SU-DHL-6 (cell line): ENCODE measurements around the gene FBXW4.

Experiments used
- H2AFZ ChIP-seq: fragments of 200-600 bp; sonication (generic); 2 replicates; pipeline ENCODE4 v1.6.1; 2014; ENCODE audit warnings: low read depth, mild to moderate bottlenecking, moderate library complexity, mixed read lengths, antibody characterized with exemption, low read length; ENCODE audit not compliant: severe bottlenecking
- H3F3A ChIP-seq: fragments of 200-600 bp; shearing (Covaris generic); 2 replicates; pipeline ENCODE4 v1.6.0; 2016; ENCODE audit warnings: antibody characterized with exemption, mild to moderate bottlenecking; ENCODE audit not compliant: insufficient read depth
- H3K27ac ChIP-seq: fragments of 200-600 bp; sonication (generic); 2 replicates; pipeline ENCODE4 v1.5.1; 2016; ENCODE audit warnings: low read depth, mild to moderate bottlenecking, low read length, moderate library complexity, mixed read lengths
- H3K27me3 ChIP-seq: fragments of 200-600 bp; sonication (generic), shearing (Covaris generic); 2 replicates; pipeline ENCODE4 v1.6.0; 2014; ENCODE audit warnings: mild to moderate bottlenecking, low read length
- H3K36me3 ChIP-seq: fragments of 200-600 bp; sonication (generic); 2 replicates; pipeline ENCODE4 v1.6.1; 2014; ENCODE audit warnings: mild to moderate bottlenecking, low read length, mixed read lengths
- H3K4me2 ChIP-seq: fragments of 300-600, 200-600 bp; shearing (Covaris generic), sonication (generic); 2 replicates; pipeline ENCODE4 v1.6.0; 2014; ENCODE audit warnings: low read length, low read depth, mild to moderate bottlenecking; ENCODE audit not compliant: poor library complexity, severe bottlenecking
- H3K4me3 ChIP-seq: fragments of 200-600 bp; sonication (generic); 2 replicates; pipeline ENCODE4 v1.5.1; 2014; ENCODE audit warnings: antibody characterized with exemption, low read length, mild to moderate bottlenecking, mixed read lengths; ENCODE audit not compliant: insufficient read depth, poor library complexity, severe bottlenecking
- H3K79me2 ChIP-seq: fragments of 200-600 bp; sonication (generic); 2 replicates; pipeline ENCODE4 v1.6.1; 2014; ENCODE audit warnings: mild to moderate bottlenecking, low read length, moderate library complexity; ENCODE audit not compliant: insufficient read depth
- H3K9ac ChIP-seq: fragments of 200-600 bp; sonication (generic); 2 replicates; pipeline ENCODE4 v1.7.0; 2014; ENCODE audit warnings: mild to moderate bottlenecking, low read length
- H3K9me2 ChIP-seq: fragments of 200-600 bp; sonication (generic); replicated peaks from 2 replicates; pipeline ENCODE4 v1.6.1; 2014; ENCODE audit warnings: low read length; ENCODE audit not compliant: insufficient read depth
- H3K9me3 ChIP-seq: fragments of 200-600 bp; sonication (generic); 2 replicates; pipeline ENCODE4 v1.6.1; 2014; ENCODE audit warnings: low read length, mixed read lengths; ENCODE audit not compliant: insufficient read depth
- H4K20me1 ChIP-seq: fragments of 200-600 bp; sonication (generic); 2 replicates; pipeline ENCODE4 v1.6.1; 2014; ENCODE audit warnings: low read depth, mild to moderate bottlenecking, antibody characterized with exemption, low read length, moderate library complexity, mixed read lengths
- CTCF ChIP-seq: fragments of 200-600 bp; sonication (generic); IDR thresholded peaks from one replicate; pipeline ENCODE4 v1.5.1; 2017; ENCODE audit warnings: antibody characterized with exemption, mild to moderate bottlenecking, low read length, moderate library complexity; ENCODE audit not compliant: insufficient read depth, poor library complexity, severe bottlenecking
- EZH2phosphoT487 ChIP-seq: fragments of 200-600 bp; sonication (generic), shearing (Covaris generic); conservative IDR thresholded peaks from 2 replicates; pipeline ENCODE4 v1.6.1; 2018; ENCODE audit warnings: mild to moderate bottlenecking, antibody characterized with exemption, low read length, moderate library complexity, mixed read lengths

The FBXW4 gene

GRCh38 chr10:101676565-101676964, 18.4 kb downstream of the FBXW4 start:
- Histone ChIP-seq H3K9ac (no peak overlapping the region), H3F3A (no peaks in the 10 kb centered on the region), H3K36me3 (peaks cover 13% of the 10 kb centered on the region; the same call in 1 of the 2 replicates), H4K20me1 (no peaks in the 10 kb centered on the region), H3K27ac (no peak overlapping the region), H3K4me3 (no peak overlapping the region), H3K9me2 (no peaks in the 10 kb centered on the region), H2AFZ (no peak overlapping the region), H3K79me2 (no peaks in the 10 kb centered on the region; the same call in 1 of the 2 replicates), H3K4me2 (no peak overlapping the region), H3K27me3 (no peaks in the 10 kb centered on the region), H3K9me3 (no peaks in the 10 kb centered on the region)
- no peak for TF ChIP-seq EZH2phosphoT487
- no peak for TF ChIP-seq CTCF

- no peak overlapping the region for H3K9ac ChIP-seq
- no peak overlapping the region for H3K27ac ChIP-seq
- no peaks in the 10 kb centered on the region for H3F3A ChIP-seq
- H3K4me2 ChIP-seq = no peak overlapping the region
- H4K20me1 ChIP-seq = no peaks in the 10 kb centered on the region
- H3K36me3 ChIP-seq = peaks cover 13% of the 10 kb centered on the region; the same call in 1 of the 2 replicates
- no peak overlapping the region for H2AFZ ChIP-seq
- H3K79me2 ChIP-seq = no peaks in the 10 kb centered on the region; the same call in 1 of the 2 replicates
- no peak for TF ChIP-seq EZH2phosphoT487
- TF ChIP-seq CTCF = no peak
- H3K4me3 ChIP-seq = no peak overlapping the region
- no peaks in the 10 kb centered on the region for H3K27me3 ChIP-seq
- H3K9me3 ChIP-seq = no peaks in the 10 kb centered on the region
- no peaks in the 10 kb centered on the region for H3K9me2 ChIP-seq
Observed at GRCh38 chr10:101675115-101675514, 19.9 kb downstream of the FBXW4 start.

GRCh38 chr10:101672536-101672935, 22.4 kb downstream of the FBXW4 start:
- H3F3A ChIP-seq = no peaks in the 10 kb centered on the region
- no peaks in the 10 kb centered on the region for H3K9me3 ChIP-seq
- H3K4me3 ChIP-seq = no peak overlapping the region
- no peak overlapping the region for H2AFZ ChIP-seq
- TF ChIP-seq CTCF (no peak), EZH2phosphoT487 (no peak)
- H3K27me3 ChIP-seq = no peaks in the 10 kb centered on the region
- no peaks in the 10 kb centered on the region for H4K20me1 ChIP-seq
- no peak overlapping the region for H3K4me2 ChIP-seq
- H3K79me2 ChIP-seq = no peaks in the 10 kb centered on the region
- H3K9ac ChIP-seq = no peak overlapping the region
- peaks cover 9% of the 10 kb centered on the region; the same call in 1 of the 2 replicates for H3K36me3 ChIP-seq
- no peaks in the 10 kb centered on the region for H3K9me2 ChIP-seq
- H3K27ac ChIP-seq = no peak overlapping the region

- Histone ChIP-seq H3K9me3 (no peaks in the 10 kb centered on the region), H4K20me1 (no peaks in the 10 kb centered on the region), H3K4me2 (no peak overlapping the region), H3K27ac (no peak overlapping the region), H3K9ac (no peak overlapping the region), H3K4me3 (no peak overlapping the region), H3K27me3 (no peaks in the 10 kb centered on the region), H3K36me3 (peaks cover 2% of the 10 kb centered on the region; the same call in 1 of the 2 replicates), H3F3A (no peaks in the 10 kb centered on the region), H3K9me2 (no peaks in the 10 kb centered on the region), H3K79me2 (no peaks in the 10 kb centered on the region), H2AFZ (no peak overlapping the region)
- no peak for TF ChIP-seq EZH2phosphoT487
- no peak for TF ChIP-seq CTCF
Observed at GRCh38 chr10:101671453-101671852, 23.5 kb downstream of the FBXW4 start.
